ENCODE measurements around the gene DLEC1. TPM values are rescaled to one million over a fixed set of nuclear protein-coding genes. Genes with fewer than 3 reads are reported as not detected.

DLEC1 gene
- total and polyA plus RNA-seq, 5 experiments from 2014 or later = 0.31 to 5.2 (median 0.37) TPM

- ATAC-seq (peak in 1 of 2 donors; percentile 13), DNase-seq (peak in 5 of 10 donors; percentile 28 to 65 (median 34))
- Mint-ChIP-seq H3K9me3 (no peaks in the 10 kb centered on the region), H3K4me1 (peaks cover 37 to 68% (median 64%) of the 10 kb centered on the region in 4 donors), H3K27ac (peak overlapping the region; percentile 79 to 98 (median 97)), H3K36me3 (peaks cover 0 to 21% (median 8%) of the 10 kb centered on the region in 3 donors), H3K27me3 (no peaks in the 10 kb centered on the region), H3K4me3 (peak overlapping the region; percentile 92 to 98 (median 94))
- POLR2A ChIA-PET = interaction anchor here (1.5 to 1.6 kb wide), 2 partner anchors 43 to 169 kb away, joined by 6 to 9 read pairs; partner anchors contain the start of genes DLEC1 and OXSR1
Observed at GRCh38 chr3:37995652-37996641, 43.1 kb upstream of the DLEC1 start.

- Mint-ChIP-seq H3K36me3 (peaks cover 0 to 27% (median 8%) of the 10 kb centered on the region in 3 donors), H3K9me3 (no peaks in the 10 kb centered on the region), H3K27me3 (no peaks in the 10 kb centered on the region), H3K4me1 (peaks cover 37 to 68% (median 64%) of the 10 kb centered on the region in 4 donors), H3K4me3 (peak overlapping the region in 9 of 10 donors; percentile 62 to 95 (median 72)), H3K27ac (peak overlapping the region; percentile 79 to 98 (median 94))
- DNase-seq = peak; percentile 58 to 87 (median 77)
- peak; percentile 33 to 65 for ATAC-seq
- POLR2A ChIA-PET = interaction anchor here (0.6 to 1.6 kb wide), 5 partner anchors 15 to 169 kb away, joined by 3 to 9 read pairs (median 5); partner anchors contain the start of genes DLEC1 and OXSR1
Observed at GRCh38 chr3:37996785-37997301, 42.2 kb upstream of the DLEC1 start.

- H3K27ac Mint-ChIP-seq = peak overlapping the region in 7 of 10 donors; percentile 90 to 98 (median 94)
- H3K9me3 Mint-ChIP-seq = no peaks in the 10 kb centered on the region
- POLR2A ChIA-PET = interaction anchor here (0.6 to 1.6 kb wide), 5 partner anchors 15 to 168 kb away, joined by 3 to 9 read pairs (median 5); partner anchors contain the start of genes DLEC1 and OXSR1
- DNase-seq (peak in 1 of 10 donors; percentile 61), ATAC-seq (no peak)
- H3K36me3 Mint-ChIP-seq = peaks cover 0 to 30% (median 8%) of the 10 kb centered on the region in 3 donors
- H3K27me3 Mint-ChIP-seq = no peaks in the 10 kb centered on the region
- H3K4me1 Mint-ChIP-seq = peaks cover 37 to 68% (median 63%) of the 10 kb centered on the region in 4 donors
- peak overlapping the region in 1 of 10 donors; percentile 95 for H3K4me3 Mint-ChIP-seq
Observed at GRCh38 chr3:37997342-37997741, 41.7 kb upstream of the DLEC1 start.

- POLR2A ChIA-PET = interaction anchor here (0.6 to 1.6 kb wide), 3 partner anchors 41 to 167 kb away, joined by 3 to 9 read pairs (median 6); partner anchors contain the start of genes DLEC1 and OXSR1
- ATAC-seq (no peak), DNase-seq (peak in 1 of 10 donors; percentile 62)
- H3K9me3 Mint-ChIP-seq = no peaks in the 10 kb centered on the region
- H3K27ac Mint-ChIP-seq = peak overlapping the region; percentile 94 to 98 (median 95)
- no peaks in the 10 kb centered on the region for H3K27me3 Mint-ChIP-seq
- peaks cover 0 to 30% (median 8%) of the 10 kb centered on the region in 3 donors for H3K36me3 Mint-ChIP-seq
- peak overlapping the region in 9 of 10 donors; percentile 74 to 86 (median 81) for H3K4me3 Mint-ChIP-seq
- peaks cover 37 to 70% (median 64%) of the 10 kb centered on the region in 4 donors for H3K4me1 Mint-ChIP-seq
Observed at GRCh38 chr3:37997791-37998370, 41.1 kb upstream of the DLEC1 start.

- Mint-ChIP-seq H3K27me3 (no peaks in the 10 kb centered on the region), H3K27ac (peak overlapping the region in 7 of 10 donors; percentile 32 to 97 (median 85)), H3K36me3 (peaks cover 0 to 34% (median 8%) of the 10 kb centered on the region in 3 donors), H3K4me1 (peaks cover 39 to 66% (median 56%) of the 10 kb centered on the region in 4 donors), H3K4me3 (peak overlapping the region in 6 of 10 donors; percentile 51 to 86 (median 68)), H3K9me3 (no peaks in the 10 kb centered on the region)
- POLR2A ChIA-PET = no interaction called here
- ATAC-seq = no peak
- no peak for DNase-seq
Observed at GRCh38 chr3:37999836-38000235, 39.2 kb upstream of the DLEC1 start.

- ATAC-seq = no peak
- Mint-ChIP-seq H3K27me3 (no peaks in the 10 kb centered on the region), H3K4me3 (peak overlapping the region in 1 of 10 donors; percentile 49), H3K9me3 (no peaks in the 10 kb centered on the region), H3K36me3 (peaks cover 0 to 36% (median 8%) of the 10 kb centered on the region in 3 donors), H3K4me1 (peaks cover 38 to 60% (median 52%) of the 10 kb centered on the region in 4 donors), H3K27ac (peak overlapping the region in 6 of 10 donors; percentile 37 to 79 (median 48))
- peak in 1 of 10 donors; percentile 54 for DNase-seq
- POLR2A ChIA-PET = no interaction called here
Observed at GRCh38 chr3:38000242-38000916, 38.6 kb upstream of the DLEC1 start.

- Mint-ChIP-seq H3K27ac (peak overlapping the region in 1 of 10 donors; percentile 44), H3K9me3 (no peaks in the 10 kb centered on the region), H3K27me3 (no peaks in the 10 kb centered on the region), H3K4me1 (peaks cover 32 to 54% (median 46%) of the 10 kb centered on the region in 4 donors), H3K36me3 (peaks cover 0 to 37% (median 8%) of the 10 kb centered on the region in 3 donors), H3K4me3 (no peak overlapping the region)
- POLR2A ChIA-PET = no interaction called here
- DNase-seq (no peak), ATAC-seq (no peak)
Observed at GRCh38 chr3:38000965-38001455, 38.0 kb upstream of the DLEC1 start.

GRCh38 chr3:38001456-38002081 is 37.4 kb upstream of the DLEC1 start:
- H3K9me3 Mint-ChIP-seq = no peaks in the 10 kb centered on the region
- peaks cover 0 to 33% (median 4%) of the 10 kb centered on the region in 3 donors for H3K36me3 Mint-ChIP-seq
- H3K27ac Mint-ChIP-seq = peak overlapping the region in 2 of 10 donors; percentile 31 to 44
- peak in 1 of 10 donors; percentile 56 for DNase-seq
- H3K4me1 Mint-ChIP-seq = peaks cover 29 to 48% (median 40%) of the 10 kb centered on the region in 4 donors
- no peak for ATAC-seq
- H3K27me3 Mint-ChIP-seq = no peaks in the 10 kb centered on the region
- no peak overlapping the region for H3K4me3 Mint-ChIP-seq
- POLR2A ChIA-PET = no interaction called here

GRCh38 chr3:38002291-38002876 is 36.6 kb upstream of the DLEC1 start:
- Mint-ChIP-seq H3K9me3 (no peaks in the 10 kb centered on the region), H3K4me3 (no peak overlapping the region), H3K27ac (peak overlapping the region in 1 of 10 donors; percentile 21), H3K4me1 (peaks cover 24 to 42% (median 32%) of the 10 kb centered on the region in 4 donors), H3K36me3 (peaks cover 0 to 30% (median 0%) of the 10 kb centered on the region in 3 donors), H3K27me3 (no peaks in the 10 kb centered on the region)
- POLR2A ChIA-PET = no interaction called here
- ATAC-seq (no peak), DNase-seq (peak in 1 of 10 donors; percentile 56)

- Mint-ChIP-seq H3K27me3 (no peaks in the 10 kb centered on the region), H3K4me3 (no peak overlapping the region), H3K36me3 (peaks cover 0 to 31% (median 0%) of the 10 kb centered on the region in 3 donors), H3K4me1 (peaks cover 24 to 38% (median 30%) of the 10 kb centered on the region in 4 donors), H3K27ac (peak overlapping the region in 8 of 10 donors; percentile 28 to 88 (median 74)), H3K9me3 (no peaks in the 10 kb centered on the region)
- peak in 1 of 10 donors; percentile 57 for DNase-seq
- ATAC-seq = no peak
- POLR2A ChIA-PET = interaction anchor here (1.4 kb wide), 1 partner anchor 162 kb away, joined by 4 read pairs; the partner anchor contains the start of gene OXSR1
Observed at GRCh38 chr3:38002940-38003339, 36.1 kb upstream of the DLEC1 start.
